ENCODE results near the gene MARK4. TPM values are rescaled to one million over a fixed set of nuclear protein-coding genes. Genes with fewer than 3 reads are reported as not detected.

Gene MARK4
- total RNA-seq, 4 donors from 2014 or later, result 10.2 to 26.2 (median 14.4) TPM

DNA sequence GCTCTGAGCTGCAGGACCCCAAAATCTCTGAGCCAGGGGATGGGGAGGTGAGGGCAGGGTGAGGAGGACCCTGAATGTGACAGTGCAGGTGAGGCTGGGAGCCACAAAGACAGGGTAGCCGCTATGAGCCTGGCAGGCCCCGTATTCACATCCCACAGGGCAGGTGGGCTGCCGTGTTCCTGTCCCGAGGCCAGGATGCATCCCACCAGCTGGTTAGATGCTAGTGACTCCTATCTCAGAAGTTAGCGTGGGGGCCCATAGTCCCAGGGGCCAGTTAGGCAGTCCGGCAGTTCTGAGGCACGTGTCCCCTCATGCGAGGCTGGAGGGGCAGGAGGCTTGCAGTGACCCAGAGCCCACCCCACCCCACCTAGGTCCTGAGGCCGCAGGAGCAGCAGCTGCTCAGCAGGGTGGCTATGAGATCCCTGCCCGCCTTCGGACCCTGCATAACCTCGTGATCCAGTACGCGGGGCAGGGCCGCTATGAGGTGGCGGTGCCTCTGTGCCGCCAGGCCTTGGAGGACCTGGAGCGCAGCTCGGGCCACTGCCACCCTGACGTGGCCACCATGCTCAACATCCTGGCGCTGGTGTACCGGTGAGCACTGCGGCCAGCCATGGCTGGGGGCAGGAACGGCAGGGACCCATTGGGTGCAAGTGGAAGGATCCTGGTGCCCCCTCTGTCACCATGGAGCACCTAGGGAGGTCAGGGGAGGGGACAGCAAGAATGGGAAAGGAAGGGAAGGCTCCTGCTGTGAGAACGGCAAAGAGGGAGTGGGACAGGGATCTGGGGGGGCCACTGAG lies 96.7 kb downstream of the MARK4 start:
- no peak for TF ChIP-seq CTCF (IDR thresholded peaks at IDR 0.05; ENCODE audit: low read depth)

DNA sequence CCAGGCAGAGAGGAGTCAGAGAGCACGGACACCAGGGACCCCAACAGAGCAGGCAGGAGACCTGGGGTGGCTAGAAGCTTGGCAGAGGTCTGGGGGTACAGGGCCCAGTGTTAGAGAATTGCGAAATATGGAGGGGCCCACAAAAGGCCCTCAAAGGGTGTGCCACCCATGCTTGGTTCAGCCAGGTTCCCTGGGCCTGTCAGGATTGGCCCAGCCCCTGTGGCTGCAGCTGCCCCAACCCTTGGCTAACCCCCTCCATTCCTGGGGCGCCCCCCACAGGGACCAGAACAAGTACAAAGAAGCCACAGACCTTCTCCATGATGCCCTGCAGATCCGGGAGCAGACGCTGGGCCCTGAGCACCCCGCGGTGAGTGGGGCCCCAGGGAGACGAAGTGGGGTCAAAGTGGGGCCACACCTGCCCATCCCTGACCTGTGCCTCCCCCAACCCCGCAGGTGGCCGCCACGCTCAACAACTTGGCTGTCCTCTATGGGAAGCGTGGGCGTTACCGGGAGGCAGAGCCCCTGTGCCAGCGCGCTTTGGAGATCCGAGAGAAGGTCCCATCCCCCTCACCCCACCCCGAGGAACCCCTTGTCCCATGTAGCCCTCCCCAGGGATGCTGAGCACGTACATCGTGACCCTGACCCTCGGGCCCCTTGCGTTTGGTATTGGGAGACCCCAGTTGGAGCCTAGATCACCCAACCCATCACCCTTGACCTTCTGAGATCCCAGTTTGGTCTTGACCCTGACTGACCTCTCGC lies 97.5 kb downstream of the MARK4 start:
- TF ChIP-seq CTCF (IDR thresholded peaks at IDR 0.05; ENCODE audit: low read depth), result no peak

DNA sequence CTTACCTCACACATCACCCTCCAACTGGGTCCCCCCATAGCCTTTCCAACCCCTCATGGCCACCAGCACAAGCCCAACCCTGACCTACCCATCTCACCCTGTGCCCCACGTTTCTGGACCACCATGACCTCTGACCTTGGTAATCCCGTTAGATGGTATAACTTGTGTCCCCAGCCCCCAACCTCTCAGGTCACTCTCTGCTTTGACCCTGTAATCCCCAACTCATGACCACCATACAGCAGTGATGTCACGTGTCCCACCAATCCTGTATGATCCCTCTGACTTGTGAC lies 98.0 kb downstream of the MARK4 start:
- TF ChIP-seq CTCF (IDR thresholded peaks at IDR 0.05; ENCODE audit: low read depth), result no peak

GRCh38 chr19:45349430-45349941 lies 98.4 kb downstream of the MARK4 start:
- no peak for TF ChIP-seq CTCF (IDR thresholded peaks at IDR 0.05; ENCODE audit: low read depth)

DNA sequence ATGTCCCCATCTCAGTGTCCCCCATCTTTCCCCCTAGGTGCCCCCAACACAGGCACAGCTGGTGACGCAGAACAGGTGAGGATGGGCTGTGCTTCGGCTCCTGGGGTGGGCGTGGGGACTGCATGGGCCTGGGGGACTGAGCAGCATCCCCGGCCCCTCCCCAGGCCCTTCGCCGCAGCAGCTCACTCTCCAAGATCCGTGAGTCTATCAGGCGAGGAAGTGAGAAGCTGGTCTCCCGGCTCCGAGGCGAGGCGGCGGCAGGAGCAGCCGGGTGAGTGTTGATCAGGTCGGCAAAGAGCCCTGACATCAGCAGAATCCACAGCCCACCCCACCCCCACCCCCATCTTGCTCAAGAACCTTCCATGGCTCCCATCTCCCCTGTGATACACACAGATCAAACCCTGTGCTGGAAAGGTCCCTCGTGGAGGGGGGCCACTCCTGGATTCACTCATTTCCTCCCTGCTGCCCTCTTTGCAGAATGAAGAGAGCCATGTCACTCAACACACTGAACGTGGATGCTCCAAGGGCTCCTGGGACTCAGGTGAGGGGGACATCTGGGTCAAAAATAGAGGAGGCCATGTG lies 99.5 kb downstream of the MARK4 start:
- no peak for TF ChIP-seq CTCF (IDR thresholded peaks at IDR 0.05; ENCODE audit: low read depth)

DNA sequence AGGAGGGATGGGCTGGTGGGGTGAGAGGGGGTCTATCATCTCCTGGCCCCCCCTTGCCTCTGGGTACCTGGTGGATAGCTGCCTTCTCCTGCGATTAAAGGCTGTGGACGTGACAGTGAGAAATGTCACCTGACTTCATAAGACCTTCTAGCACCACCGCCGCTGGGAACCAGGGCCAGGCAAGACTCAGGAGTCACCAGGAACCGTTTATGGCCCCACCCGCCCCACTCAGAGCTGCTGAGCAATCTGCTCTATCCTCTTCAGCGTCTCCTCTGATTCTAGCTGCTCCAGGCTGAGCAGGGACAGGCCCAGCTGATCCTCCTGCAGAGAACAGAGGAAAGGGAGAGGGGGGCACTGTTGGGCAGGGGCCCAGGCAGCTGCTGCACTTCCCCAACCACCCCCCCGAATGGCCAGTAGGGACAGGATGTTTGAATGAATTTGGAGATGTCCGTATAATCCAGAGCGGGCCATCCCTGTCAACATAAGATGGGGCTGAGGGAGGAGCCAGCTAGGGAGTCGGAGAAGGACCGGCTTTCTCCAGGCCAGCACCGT lies 100.4 kb downstream of the MARK4 start:
- no peak for TF ChIP-seq CTCF (IDR thresholded peaks at IDR 0.05; ENCODE audit: low read depth)

- TF ChIP-seq CTCF (IDR thresholded peaks at IDR 0.05; ENCODE audit: low read depth), result no peak
Measured at GRCh38 chr19:45352062-45352461, 101.0 kb downstream of the MARK4 start.
